Measurements from ENCODE around the gene KCNQ1.

DNA sequence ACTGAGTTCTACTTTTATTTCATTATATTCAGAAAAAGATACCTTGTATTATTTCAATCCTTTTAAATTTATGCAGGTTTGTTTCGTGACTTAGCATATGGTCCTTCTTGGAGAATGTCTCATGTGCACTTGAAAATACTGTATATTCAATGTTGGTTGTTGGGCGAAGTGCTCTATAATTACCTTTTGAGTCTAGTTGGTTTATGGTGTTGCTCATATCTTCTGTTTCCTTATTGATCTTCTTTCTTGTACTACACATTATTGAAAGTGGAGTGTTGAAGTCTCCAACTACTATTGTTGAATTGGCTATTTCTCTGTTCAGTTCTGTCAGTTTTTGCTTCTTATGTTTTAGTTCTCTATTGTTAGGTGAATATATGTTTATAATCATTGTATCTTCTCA, 164.5 kb downstream of the KCNQ1 start:
- TF ChIP-seq, protein P1, sequence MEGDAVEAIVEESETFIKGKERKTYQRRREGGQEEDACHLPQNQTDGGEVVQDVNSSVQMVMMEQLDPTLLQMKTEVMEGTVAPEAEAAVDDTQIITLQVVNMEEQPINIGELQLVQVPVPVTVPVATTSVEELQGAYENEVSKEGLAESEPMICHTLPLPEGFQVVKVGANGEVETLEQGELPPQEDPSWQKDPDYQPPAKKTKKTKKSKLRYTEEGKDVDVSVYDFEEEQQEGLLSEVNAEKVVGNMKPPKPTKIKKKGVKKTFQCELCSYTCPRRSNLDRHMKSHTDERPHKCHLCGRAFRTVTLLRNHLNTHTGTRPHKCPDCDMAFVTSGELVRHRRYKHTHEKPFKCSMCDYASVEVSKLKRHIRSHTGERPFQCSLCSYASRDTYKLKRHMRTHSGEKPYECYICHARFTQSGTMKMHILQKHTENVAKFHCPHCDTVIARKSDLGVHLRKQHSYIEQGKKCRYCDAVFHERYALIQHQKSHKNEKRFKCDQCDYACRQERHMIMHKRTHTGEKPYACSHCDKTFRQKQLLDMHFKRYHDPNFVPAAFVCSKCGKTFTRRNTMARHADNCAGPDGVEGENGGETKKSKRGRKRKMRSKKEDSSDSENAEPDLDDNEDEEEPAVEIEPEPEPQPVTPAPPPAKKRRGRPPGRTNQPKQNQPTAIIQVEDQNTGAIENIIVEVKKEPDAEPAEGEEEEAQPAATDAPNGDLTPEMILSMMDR (IDR thresholded peaks at IDR 0.05; ENCODE audit: insufficient read depth, low read length, poor library complexity, severe bottlenecking): no peak
- TF ChIP-seq EZH2phosphoT487 (conservative IDR thresholded peaks at IDR 0.05; ENCODE audit: low read length): no peak
